ENCODE data around the gene KPTN. TPM values are rescaled to one million over a fixed set of nuclear protein-coding genes. Genes with fewer than 3 reads are reported as not detected.
"Not testable (repeated sequence)": the region's sequence is repeated elsewhere in the genome, so short reads cannot be mapped to it uniquely, and the experiment has no call there.

Gene KPTN
- total RNA-seq, 1 experiment from 2014 or later: 9.2 TPM

DNA sequence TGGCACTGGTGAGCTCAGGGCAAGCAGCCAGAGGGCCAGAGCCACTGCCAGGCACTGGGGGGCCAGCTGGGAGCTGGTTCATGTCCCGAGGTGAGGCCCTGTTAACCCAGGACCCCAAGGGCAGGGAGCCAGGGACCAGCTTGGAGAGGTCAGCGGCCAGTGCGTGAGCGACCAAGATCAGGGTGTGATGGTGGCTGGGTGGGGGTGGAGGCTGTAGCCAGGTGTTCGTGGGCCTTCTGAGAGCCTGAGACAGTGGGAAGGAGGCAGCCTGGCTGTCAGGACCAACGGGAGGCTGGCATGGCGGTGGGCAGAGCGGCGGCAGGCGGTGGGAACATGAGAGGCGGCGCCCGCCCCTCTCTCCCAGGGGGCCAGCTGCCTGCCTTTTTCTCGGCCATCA lies 8.1 kb upstream of the KPTN start:
- DNase-seq (ENCODE audit: low spot score): no peak

DNA sequence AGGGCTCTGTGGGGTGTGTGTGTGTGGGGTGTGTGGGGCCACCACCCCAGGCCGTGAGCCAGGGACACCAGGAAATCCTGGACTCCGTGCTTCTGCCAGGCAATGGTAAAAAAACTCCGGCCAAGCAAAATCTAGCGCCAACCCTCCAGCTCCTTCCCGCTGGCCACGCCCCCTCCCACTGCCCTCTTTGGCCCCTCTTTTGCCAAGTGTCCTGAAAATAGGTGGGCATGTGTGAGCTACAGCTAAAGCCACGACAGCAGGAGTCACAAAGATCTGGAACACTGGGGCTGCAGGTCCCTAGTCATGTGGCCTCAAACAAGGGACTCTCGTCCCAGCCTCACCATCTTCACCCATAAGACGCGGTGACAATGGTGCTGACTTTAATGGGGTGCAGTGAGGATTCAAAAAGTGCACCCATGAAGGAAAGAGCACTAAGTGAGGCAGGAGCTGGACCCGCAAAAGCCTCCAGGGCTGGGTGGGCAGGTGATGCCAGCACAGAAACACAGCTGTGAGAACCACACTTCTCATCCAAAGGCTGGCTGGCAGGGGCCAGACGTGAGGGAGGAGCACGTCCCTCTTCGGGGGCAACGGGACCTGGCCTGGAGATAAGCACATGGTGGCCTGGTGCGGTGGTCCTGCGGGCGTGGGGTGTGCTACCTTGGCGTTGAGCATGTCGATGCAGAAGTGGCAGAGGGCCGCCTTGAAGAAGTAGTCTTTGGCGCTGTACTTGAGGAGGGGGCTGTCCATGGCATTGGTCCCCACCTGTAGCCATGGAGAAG lies 7.5 kb upstream of the KPTN start:
- DNase-seq (ENCODE audit: low spot score): no peak

DNA sequence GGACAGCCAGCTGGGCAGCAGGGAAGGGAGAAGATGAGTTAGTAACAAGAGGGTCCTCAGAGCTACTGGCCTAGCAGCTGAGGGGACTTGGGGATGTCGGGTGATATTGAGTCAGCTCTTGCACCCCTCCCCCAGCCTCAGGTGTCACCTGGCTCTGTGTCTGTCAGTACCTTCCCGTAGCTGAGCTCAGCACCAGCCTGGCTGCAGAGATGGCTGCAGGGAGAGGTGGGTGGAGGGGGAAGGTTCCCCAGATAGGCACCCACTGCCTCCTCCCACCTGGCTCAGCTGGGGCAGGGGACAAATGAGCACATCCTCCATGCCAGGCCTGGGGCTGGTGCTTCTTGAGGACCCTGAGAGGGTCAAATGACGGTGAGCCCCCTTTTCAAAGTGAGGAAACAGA lies 6.8 kb upstream of the KPTN start:
- DNase-seq (ENCODE audit: low spot score): no peak

DNA sequence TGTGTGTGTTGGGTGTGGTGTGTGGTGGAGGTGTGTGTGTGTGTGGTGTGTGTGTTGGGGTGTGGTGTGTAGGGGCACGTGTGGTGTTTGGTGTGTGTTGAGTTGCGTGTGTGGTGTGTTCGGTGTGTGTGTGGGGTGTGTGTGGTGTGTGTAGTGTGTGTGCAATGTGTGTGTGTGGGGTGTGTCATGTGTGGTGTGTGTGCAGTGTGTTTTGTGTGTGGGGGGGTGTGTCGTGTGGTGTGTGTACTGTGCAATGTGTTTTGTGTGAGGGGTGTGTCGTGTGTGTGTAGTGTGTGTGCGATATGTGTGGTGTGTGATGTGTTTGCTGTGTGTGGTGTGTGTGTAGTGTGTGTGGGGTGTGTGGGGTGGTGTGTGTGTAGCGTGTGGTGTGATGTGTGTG lies 6.0 kb upstream of the KPTN start:
- no peak for DNase-seq (ENCODE audit: low spot score)

DNA sequence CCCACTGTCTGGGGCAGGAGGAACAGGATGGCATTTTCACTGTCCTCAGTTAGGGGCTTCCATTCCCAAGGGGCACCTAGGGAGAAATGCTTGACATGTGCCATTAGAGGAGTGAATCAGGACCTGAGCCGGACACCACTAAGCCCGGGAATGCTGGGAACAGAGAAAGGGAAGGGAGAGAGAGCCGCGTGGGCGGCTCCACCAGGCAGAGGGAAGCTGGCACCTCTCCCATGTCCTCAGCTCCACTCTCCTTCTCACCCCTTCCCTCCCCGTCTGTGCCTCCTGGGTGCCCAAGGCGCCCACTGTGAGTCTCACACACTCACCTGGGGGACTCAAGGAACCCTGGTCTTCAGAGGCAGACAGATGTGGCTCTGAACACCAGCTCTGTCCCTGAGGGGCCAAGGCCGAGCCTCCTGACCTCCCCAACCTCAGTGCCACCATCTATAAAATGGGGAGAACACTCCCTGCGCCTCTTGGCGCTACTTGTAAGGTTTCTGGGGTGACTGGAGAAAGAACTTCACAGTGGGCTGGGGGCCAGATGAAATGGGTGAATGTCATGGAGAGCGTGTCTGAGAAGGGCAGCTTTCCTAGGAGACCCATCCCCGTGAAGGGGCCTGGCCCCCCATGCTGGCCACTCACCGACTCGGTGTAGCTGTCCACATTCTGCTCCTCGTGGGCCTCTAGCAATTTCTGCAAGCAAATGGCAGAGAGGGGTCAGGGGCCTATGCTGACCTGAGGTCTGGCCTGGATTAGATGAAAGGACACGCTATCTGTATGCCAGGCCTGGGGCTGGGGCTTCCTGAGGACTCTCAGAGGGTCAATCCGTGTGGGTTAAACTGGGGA lies 5.3 kb upstream of the KPTN start:
- no peak for DNase-seq (ENCODE audit: low spot score)

DNA sequence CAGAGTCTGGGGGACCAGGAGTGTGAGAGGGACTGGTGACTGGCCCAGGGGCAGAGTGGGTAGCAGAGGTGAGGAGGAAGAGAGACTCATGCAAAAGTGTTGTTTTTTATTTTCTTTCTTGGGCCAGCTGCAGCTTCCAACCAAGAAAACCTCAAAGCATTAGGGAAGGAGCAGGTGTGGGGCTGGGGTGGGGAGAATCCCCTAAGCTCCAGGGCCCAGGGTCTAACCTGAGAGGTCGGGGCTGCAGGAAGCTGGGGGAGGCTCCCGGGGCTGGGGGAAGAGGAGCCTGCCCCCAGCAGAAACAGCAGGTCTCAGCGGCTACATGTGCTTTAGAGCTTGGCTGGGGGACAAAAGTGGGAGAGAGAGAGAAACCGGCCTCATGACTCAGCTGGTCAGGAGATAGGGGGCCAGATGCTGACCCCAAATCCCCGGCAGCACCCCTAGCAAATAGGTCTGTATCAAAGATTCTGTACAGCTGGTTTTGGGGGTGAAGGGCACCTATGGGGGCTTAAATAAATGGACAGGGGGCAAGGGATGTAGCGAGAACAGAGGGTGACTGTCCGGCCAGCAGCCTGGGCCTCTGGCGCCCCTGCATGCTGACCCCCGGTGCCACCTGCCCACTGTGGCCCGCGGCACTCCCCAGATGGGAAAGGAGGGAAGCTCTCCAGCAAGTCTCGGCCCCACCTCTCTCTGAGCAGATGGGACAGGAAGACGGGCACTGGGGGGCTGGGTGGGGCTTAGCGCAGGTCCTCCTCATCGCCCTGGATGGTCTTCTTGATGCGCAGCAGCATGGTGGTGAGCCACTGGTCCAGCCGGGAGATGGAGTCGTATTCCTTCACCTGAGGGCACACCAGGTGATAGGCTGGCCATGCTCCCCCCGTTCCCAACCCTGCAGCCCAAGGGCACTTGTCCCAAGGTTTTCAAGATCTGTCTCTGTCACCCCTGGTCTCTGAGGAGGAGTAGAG lies 3.8 kb upstream of the KPTN start:
- DNase-seq (ENCODE audit: low spot score): no peak

DNA sequence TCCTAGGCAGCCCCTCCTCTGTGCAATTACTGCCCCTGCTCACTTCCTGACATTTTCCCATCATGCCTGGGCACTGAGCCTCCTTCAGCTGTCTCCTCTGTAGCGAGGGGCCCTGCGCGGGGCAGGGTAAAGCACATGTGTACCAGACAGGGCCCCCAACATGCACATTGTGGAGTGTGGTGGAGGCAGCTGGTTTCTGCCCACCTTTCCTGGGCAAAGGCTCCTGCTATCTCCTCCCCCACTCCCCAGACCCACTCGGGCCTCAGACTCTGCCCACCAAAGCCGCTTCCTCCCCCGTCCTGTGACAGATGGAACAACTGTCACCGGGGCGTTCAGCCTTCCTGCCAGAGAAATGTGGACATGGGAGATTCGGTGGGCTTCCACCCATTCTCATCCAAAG lies 2.9 kb upstream of the KPTN start:
- DNase-seq (ENCODE audit: low spot score): no peak

DNA sequence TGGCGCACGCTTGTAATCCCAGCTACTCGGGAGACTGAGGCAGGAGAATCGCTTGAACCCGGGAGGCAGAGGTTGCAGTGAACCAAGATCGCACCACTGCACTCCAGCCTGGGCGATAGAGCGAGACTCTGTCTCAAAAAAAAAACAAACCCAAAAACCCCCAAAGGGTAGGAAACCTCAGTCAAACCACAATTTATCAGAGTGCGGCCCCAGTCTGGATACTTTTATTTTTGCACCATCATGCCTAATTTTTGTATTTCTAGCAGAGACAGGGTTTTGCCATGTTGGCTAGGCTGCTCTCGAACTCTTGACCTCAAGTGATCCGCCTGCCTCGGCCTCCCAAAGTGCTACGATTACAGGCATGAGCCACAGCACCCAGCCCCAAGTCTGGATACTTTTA lies 2.2 kb upstream of the KPTN start:
- not testable (repeated sequence) for DNase-seq (ENCODE audit: low spot score)

DNA sequence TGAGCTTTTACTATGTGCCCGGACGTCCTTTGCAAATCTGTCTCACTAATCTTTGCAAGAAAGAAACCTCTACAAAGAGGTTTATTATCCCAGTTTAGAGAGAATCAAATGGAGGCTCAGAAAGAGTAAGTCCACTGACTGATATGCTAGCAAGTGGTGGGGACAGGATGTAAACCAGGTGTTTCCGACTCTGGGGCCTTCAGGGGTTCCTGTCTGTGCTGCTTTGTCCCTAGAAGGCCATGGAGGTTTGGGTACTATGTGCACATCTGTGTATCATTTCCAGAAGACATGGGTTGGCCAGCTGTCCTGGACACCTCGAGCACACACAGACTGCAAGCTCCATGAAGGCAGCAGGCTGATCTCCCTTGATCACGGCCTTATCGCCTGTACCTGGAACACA lies 1.2 kb upstream of the KPTN start:
- DNase-seq (ENCODE audit: low spot score): no peak

DNA sequence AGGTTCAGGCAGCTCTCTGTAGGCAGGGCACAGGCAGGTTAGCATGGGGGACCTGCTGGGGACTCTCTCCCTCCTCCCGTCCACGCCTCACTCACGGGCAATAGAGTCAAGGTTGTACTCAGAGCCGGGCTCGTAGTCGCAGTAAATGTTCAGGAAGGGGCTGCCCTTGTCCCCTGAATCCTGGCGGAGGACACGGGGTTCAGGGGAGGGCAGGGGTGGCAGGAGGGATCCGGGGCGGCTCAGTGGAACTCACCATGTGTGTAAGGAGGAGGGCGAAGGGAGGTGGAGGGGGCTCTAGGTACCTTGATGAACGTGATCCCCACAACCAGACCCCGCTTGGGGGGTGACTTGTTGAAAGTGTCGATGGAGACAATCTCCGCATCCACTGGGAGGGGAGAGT lies 819 bp downstream of the KPTN start:
- DNase-seq (ENCODE audit: low spot score): no peak

DNA sequence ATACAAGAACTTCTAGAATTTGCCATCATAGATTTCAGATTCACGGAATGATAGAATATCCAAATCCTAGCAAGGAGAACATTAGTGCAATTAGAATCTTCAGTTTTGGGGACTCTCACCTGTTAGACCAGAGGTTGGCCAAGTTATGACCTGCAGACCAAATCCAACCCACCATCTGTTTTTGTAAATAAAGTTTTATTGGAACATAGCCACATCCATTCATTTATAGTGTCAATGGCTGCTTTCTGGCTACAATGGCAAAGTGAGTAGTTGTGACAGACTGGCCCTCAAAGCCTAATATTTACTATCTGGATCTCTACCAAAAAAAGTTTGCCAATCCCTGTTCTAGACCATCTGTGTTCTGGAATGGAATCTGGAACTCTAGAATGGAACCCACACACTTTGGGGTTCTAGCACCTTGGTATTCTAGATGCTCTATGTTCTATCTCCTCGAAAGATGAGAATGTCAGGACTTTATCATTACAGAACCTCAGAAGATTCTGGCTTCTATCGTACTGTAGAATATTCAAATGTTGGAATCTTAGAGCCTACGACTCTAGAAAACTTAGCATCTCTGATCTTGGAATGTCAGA lies 2.5 kb downstream of the KPTN start:
- DNase-seq (ENCODE audit: low spot score): no peak

DNA sequence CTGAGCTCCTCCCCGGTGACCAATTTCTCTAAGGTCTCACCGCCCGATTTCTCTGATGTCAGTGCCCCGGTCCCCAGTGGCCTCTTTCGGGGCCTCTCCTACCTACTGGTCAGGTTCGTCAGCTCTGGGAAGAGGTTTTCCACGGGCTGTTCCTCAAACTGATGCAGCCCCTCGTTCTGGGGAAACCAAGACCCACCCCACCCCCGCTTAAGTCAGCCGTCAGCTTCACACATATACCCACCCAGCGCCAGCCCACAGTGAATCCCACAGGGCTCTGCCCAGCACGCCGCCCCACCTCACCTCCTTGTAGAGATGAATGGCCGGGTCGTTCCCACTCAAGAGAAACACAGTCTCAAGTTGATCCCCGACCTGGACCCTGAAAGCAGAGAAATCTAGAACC lies 3.4 kb downstream of the KPTN start:
- no peak for DNase-seq (ENCODE audit: low spot score)

DNA sequence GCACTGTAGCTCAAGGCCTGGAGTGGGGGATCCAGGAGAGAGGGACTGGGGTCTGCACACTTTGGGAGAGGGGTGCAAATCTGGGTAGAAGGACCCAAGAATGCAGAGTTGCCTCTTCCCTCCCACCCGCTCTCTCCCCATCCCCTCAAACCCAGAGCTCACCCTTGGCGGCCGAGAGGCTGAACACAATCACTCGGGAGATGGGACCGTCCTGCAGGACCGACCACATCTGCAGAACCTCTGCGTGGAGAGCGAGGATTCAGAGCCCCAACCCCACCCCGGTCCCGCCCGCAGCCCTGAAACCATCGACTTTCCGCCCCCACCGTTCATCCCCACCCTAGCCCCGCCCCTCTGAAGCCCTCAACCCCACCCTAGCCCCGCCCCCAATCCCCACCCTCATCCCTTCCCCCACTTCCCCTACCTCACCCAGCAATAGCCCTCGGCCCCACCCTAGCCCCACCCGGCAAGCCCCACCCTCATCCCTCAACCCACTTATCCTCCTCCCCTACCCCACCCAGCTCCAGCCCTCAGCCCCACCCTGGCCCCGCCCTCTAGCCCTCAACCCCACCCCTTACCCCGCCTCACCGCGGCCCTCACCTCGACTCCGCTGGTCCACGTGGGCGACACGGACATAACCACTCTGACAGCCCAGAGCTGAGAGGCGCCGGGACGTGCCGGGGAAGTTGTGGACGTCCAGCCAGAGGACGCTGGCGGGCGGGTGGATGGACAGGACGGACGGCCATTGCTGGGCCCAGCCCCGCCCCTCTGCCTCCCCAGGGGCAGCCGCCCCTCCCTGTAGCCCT lies 4.1 kb downstream of the KPTN start:
- DNase-seq (ENCODE audit: low spot score): no peak

DNA sequence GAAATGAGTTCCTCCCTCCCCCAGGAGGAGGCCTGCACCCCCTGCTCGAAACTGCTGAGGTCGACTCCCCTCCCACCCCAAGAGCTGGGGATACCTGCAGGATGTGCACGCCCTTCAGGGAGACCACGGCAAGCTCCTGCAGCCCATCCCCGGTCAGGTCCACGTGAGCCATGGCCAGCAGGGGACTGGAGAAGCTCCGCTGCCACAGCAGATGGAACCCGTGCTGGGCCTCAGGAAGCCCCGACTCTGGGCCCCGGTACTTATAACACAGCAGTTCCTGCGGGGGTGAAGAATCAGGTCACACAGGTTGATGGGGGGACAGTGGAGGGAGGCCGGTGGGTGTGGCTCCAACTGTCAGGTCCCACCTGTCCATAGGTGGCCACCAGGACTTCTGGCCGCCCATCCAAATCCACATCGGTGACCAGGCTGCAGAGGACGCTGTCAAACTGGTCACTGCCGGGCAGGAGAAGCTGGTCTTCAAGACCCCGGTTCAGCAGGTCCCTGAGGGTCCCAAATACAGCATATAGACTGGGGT lies 7.5 kb downstream of the KPTN start:
- no peak for DNase-seq (ENCODE audit: low spot score)

DNA sequence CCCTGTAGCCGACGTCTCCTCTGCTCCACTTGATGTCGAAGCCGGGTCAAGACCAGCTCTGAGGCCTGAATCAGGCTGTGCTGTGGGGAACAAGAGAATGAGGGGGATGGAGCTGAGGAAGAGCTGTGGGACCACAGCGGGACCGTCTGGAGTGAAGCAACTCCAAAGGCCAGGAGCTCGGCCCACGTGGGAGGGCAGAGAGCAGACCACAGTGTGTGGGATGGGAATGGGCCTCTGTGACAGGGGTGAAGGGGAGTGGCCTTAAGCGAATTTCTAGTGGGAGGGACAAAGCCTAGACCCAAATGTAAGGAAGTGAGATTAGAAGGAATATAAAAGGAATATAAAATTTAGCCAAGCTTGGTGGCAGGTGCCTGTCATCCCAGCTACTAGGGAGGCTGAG lies 8.6 kb downstream of the KPTN start:
- DNase-seq (ENCODE audit: low spot score): no peak

DNA sequence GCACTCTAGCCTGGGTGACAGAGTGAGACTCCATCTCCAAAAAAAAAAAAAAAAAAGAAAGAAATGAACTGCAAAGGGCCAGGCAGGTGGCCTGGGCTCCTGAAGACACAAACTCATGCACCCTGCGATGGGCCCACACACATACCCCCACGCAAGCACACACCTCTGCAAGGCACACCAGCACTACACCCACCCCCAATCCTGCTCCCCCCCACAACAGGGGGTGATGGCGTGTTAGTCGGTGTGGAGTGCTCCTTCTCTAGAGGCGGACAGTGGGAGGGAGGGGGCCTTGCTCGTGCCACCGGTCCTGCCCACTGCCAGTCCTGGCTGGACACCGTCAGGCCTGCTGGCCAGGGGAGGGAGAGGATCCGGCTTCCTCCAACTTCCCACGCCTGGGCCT lies 10.7 kb downstream of the KPTN start:
- DNase-seq (ENCODE audit: low spot score): no peak

DNA sequence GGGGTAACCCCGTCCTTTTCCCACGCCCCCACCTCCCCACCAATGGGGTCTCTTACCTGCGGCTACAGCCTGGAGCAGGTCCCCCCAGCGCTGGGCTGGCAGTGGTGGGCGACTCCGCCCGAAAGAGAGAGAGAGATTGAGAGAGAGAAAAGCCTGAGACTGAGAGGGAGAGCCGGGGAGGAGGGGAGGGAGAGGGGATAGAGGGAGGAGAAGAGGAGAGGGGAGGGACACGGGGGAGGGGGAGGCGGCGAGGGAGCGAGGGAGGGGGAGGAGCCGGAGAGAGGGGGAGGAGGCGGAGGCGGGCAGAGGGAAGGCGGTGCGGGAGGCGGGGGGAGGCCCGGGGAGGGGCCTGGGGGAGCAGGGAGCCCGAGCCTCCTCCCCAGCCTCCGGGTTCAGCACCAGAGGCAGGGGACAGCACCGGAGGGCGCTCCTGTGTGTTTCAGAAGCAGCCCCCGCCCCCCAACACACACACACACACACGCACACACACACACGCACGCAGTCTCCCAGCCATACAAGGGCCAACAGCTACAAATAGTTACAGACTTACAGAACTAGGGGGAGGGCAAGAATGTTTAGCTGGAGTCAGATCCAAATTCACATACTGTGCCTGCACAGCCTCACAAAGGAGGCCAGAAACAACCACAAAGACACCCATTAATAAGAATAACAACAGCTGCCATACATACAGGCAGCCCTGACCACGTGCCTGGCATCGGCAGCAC lies 12.1 kb downstream of the KPTN start, which contains the start of gene SLC8A2:
Gene SLC8A2, minus strand, starts transcription at position 161 of the 725 bp plus-strand sequence. CDS start 5,490 bp downstream, outside the sequence.
- DNase-seq (ENCODE audit: low spot score): peak; percentile 62

DNA sequence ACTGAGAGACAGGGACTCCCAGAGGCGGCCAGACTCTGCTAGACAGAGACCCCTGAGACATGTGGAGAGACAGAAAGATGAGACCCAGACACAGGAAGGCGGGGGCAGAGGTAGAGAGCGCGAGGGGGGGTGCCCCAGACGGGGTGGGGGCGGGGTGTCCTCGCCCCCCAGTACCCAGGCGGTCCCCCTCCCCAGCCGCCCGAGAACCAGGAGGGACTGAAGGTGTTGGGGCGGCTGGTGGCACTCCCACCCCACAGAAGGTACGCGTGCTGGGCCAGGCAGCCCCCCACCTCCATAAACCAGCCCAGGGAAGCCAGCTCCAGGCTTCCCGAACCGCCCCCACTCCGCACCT lies 12.7 kb downstream of the KPTN start:
- no peak for DNase-seq (ENCODE audit: low spot score)

DNA sequence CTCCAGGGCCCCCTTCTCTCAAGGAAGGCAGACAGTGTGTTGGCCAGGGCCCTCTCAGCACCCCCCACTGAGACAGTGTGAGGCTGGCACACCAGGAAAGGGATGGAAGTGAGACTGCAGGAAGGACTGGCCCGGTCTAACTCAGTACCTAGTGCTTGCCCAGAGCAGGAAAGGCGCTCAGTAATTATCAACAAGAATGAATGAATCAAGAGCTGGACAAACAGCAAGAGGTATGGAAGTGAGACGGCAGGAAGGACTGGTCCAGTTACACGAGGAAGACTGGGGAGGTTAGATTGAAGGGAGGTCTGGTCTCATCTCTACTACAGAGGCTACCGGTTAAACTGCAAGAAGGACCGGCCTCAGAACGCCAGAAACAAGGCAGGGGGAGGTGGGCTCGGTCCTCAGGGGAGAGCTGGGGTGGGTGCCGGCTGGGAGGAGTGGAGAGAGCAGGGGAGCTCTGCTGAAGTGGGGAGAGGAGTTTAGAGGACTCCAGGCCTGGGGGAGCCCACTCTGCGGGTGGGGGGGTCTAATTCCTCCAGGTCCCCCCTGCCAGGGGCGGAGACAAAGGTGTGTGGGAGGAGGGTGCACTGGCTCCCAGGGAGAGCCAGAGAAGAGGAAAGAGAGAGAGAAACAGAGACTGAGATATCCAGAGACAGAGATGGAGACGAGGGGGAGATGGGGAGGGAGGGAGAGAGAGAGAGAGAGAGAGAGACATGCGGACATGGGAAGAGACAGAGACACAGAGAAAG lies 13.4 kb downstream of the KPTN start:
- DNase-seq (ENCODE audit: low spot score): no peak

All from H4 (cell line).